H9 (cell line): ENCODE results near the gene FAM180B. TPM values are rescaled to one million over a fixed set of nuclear protein-coding genes. Genes with fewer than 3 reads are reported as not detected.

Source experiments
- DNase-seq: peaks from one replicate; pipeline ENCODE4 v3.0.0-alpha.2; 2017
- H2AFZ ChIP-seq: one replicate; pipeline ENCODE4 v1.6.1; 2013; ENCODE audit warnings: mild to moderate bottlenecking, low read length, control low read depth, moderate library complexity
- H2AK5ac ChIP-seq: 2 replicates; pipeline ENCODE4 v1.6.1; 2013; ENCODE audit warnings: low read length, control low read depth, mixed read lengths; ENCODE audit not compliant: insufficient read length
- H2BK120ac ChIP-seq: one replicate; pipeline ENCODE4 v1.6.1; 2013; ENCODE audit warnings: low read depth, mild to moderate bottlenecking, low read length, control low read depth, inconsistent platforms; ENCODE audit not compliant: poor library complexity, severe bottlenecking
- H2BK12ac ChIP-seq: 2 replicates; pipeline ENCODE4 v1.6.1; 2013; ENCODE audit warnings: low read length, control low read depth, mixed read lengths, low read depth; ENCODE audit not compliant: insufficient read length
- H2BK15ac ChIP-seq: 2 replicates; pipeline ENCODE4 v1.6.1; 2013; ENCODE audit warnings: low read depth, low read length, control low read depth
- H2BK20ac ChIP-seq: one replicate; pipeline ENCODE4 v1.6.1; 2013; ENCODE audit warnings: low read depth, mild to moderate bottlenecking, low read length, control low read depth, inconsistent platforms; ENCODE audit not compliant: poor library complexity, severe bottlenecking
- H2BK5ac ChIP-seq: 2 replicates; pipeline ENCODE4 v1.6.1; 2013; ENCODE audit warnings: low read length, control low read depth, mixed read lengths; ENCODE audit not compliant: insufficient read length
- H3K14ac ChIP-seq: 2 replicates; pipeline ENCODE4 v1.6.1; 2013; ENCODE audit warnings: low read length, control low read depth; ENCODE audit not compliant: insufficient read depth
- H3K18ac ChIP-seq: 2 replicates; pipeline ENCODE4 v1.6.1; 2013; ENCODE audit warnings: low read depth, mild to moderate bottlenecking, mixed read lengths, low read length, control low read depth; ENCODE audit not compliant: insufficient read length
- H3K23ac ChIP-seq: 2 replicates; pipeline ENCODE4 v1.6.1; 2013; ENCODE audit warnings: low read length, control low read depth, mixed read lengths, low read depth; ENCODE audit not compliant: insufficient read length
- H3K23me2 ChIP-seq: 2 replicates; pipeline ENCODE4 v1.6.1; 2013; ENCODE audit warnings: low read depth, mild to moderate bottlenecking, mixed read lengths, low read length, control low read depth; ENCODE audit not compliant: insufficient read length, poor library complexity, severe bottlenecking
- H3K27ac ChIP-seq: 2 replicates; pipeline ENCODE4 v1.5.1; 2013; ENCODE audit warnings: low read length, control low read depth, mixed read lengths, low read depth; ENCODE audit not compliant: insufficient read length
- H3K27me3 ChIP-seq: 2 replicates; pipeline ENCODE4 v1.6.1; 2013; ENCODE audit warnings: low read length, control low read depth, inconsistent platforms; ENCODE audit not compliant: insufficient read depth
- H3K4ac ChIP-seq: 2 replicates; pipeline ENCODE4 v1.6.1; 2013; ENCODE audit warnings: low read depth, mild to moderate bottlenecking, control low read depth, inconsistent platforms, low read length, moderate library complexity
- H3K4me1 ChIP-seq: 2 replicates; pipeline ENCODE4 v1.6.1; 2013; ENCODE audit warnings: low read length, control low read depth, inconsistent platforms; ENCODE audit not compliant: insufficient read depth
- H3K4me2 ChIP-seq: 2 replicates; pipeline ENCODE4 v1.6.1; 2013; ENCODE audit warnings: low read length, control low read depth, mixed read lengths; ENCODE audit not compliant: insufficient read length, insufficient read depth
- H3K56ac ChIP-seq: 2 replicates; pipeline ENCODE4 v1.6.1; 2013; ENCODE audit warnings: low read depth, mild to moderate bottlenecking, mixed read lengths, low read length, control low read depth; ENCODE audit not compliant: insufficient read length
- H3K79me1 ChIP-seq: 2 replicates; pipeline ENCODE4 v1.6.1; 2013; ENCODE audit warnings: low read depth, mild to moderate bottlenecking, moderate library complexity, low read length, control low read depth, inconsistent platforms; ENCODE audit not compliant: insufficient read depth, poor library complexity, severe bottlenecking
- H3K79me2 ChIP-seq: 2 replicates; pipeline ENCODE4 v1.6.1; 2013; ENCODE audit warnings: low read length, control low read depth, inconsistent platforms; ENCODE audit not compliant: insufficient read depth
- H3K9ac ChIP-seq: 2 replicates; pipeline ENCODE4 v1.6.1; 2013; ENCODE audit warnings: low read length, control low read depth, mixed read lengths; ENCODE audit not compliant: insufficient read length; ENCODE audit errors: extremely low read depth
- H3K9me3 ChIP-seq: one replicate; pipeline ENCODE4 v1.6.1; 2013; ENCODE audit warnings: low read depth, low read length, inconsistent platforms; ENCODE audit not compliant: control insufficient read depth
- H3T11ph ChIP-seq: one replicate; pipeline ENCODE4 v1.6.1; 2013; ENCODE audit warnings: mild to moderate bottlenecking, low read length, control low read depth, inconsistent platforms
- H4K20me1 ChIP-seq: one replicate; pipeline ENCODE4 v1.6.1; 2013; ENCODE audit not compliant: control insufficient read depth, insufficient read length, insufficient read depth
- H4K5ac ChIP-seq: 2 replicates; pipeline ENCODE4 v1.6.1; 2013; ENCODE audit warnings: low read depth, mild to moderate bottlenecking, mixed read lengths, low read length, control low read depth; ENCODE audit not compliant: insufficient read length
- H4K8ac ChIP-seq: replicated peaks from 2 replicates; pipeline ENCODE4 v1.6.1; 2013; ENCODE audit warnings: low read length, control low read depth, mixed read lengths, low read depth; ENCODE audit not compliant: insufficient read length
- H4K91ac ChIP-seq: 2 replicates; pipeline ENCODE4 v1.6.1; 2013; ENCODE audit warnings: low read depth, mild to moderate bottlenecking, moderate library complexity, mixed read lengths, low read length, control low read depth; ENCODE audit not compliant: insufficient read length
- H3K27ac Mint-ChIP-seq, 3 experiments: 2 replicates in 2 of 3; 3 replicates in 1 of 3; pipeline ENCODE4 v1.8.0; 2020 to 2021; ENCODE audit warnings: mixed read lengths in 3 of 3, mild to moderate bottlenecking in 1 of 3, moderate library complexity in 1 of 3
- H3K27me3 Mint-ChIP-seq: 2 replicates; pipeline ENCODE4 v1.8.0; 2021; ENCODE audit warnings: low read depth, mild to moderate bottlenecking, moderate library complexity, mixed read lengths
- H3K36me3 Mint-ChIP-seq, 3 experiments: 2 replicates in 2 of 3; 3 replicates in 1 of 3; pipeline ENCODE4 v1.8.0; 2020 to 2021; ENCODE audit warnings: low read depth in 3 of 3, mixed read lengths in 3 of 3; ENCODE audit not compliant: insufficient read depth in 1 of 3
- H3K4me1 Mint-ChIP-seq, 2 experiments: 2 replicates each; pipeline ENCODE4 v1.8.0; 2020; ENCODE audit warnings: mixed read lengths in 2 of 2
- H3K4me3 Mint-ChIP-seq, 2 experiments: 2 replicates in 1 of 2; 3 replicates in 1 of 2; pipeline ENCODE4 v1.8.0; 2020 to 2021; ENCODE audit warnings: mild to moderate bottlenecking in 2 of 2, mixed read lengths in 2 of 2, moderate library complexity in 1 of 2
- H3K9me3 Mint-ChIP-seq, 2 experiments: 2 replicates in 1 of 2; 3 replicates in 1 of 2; pipeline ENCODE4 v1.8.0; 2020; ENCODE audit warnings: mild to moderate bottlenecking in 2 of 2, mixed read lengths in 2 of 2, moderate library complexity in 1 of 2
- CTCF ChIP-seq: fragments of 200-600 bp; sonication (generic); conservative IDR thresholded peaks from 3 replicates; pipeline ENCODE4 v1.8.0; 2021; ENCODE audit warnings: antibody characterized with exemption, mild to moderate bottlenecking
- WGBS: extraction: QIAGEN DNeasy Blood & Tissue Kit; methylation state at CpG from one replicate; pipeline ENCODE4 v1.1.7; 2013; ENCODE audit warnings: missing lambda C conversion rate, low lambda C conversion rate, mixed read lengths; ENCODE audit not compliant: insufficient read length; ENCODE audit errors: extremely low coverage; 5-methylcytosine and 5-hydroxymethylcytosine counted together
- total RNA-seq: library from RNA; stranded (reverse); gene quantifications from 2 replicates; pipeline ENCODE4 v1.2.1, GENCODE V29; 2021

FAM180B gene
- total RNA-seq, 1 experiment from 2014 or later, result 0.37 TPM

DNA sequence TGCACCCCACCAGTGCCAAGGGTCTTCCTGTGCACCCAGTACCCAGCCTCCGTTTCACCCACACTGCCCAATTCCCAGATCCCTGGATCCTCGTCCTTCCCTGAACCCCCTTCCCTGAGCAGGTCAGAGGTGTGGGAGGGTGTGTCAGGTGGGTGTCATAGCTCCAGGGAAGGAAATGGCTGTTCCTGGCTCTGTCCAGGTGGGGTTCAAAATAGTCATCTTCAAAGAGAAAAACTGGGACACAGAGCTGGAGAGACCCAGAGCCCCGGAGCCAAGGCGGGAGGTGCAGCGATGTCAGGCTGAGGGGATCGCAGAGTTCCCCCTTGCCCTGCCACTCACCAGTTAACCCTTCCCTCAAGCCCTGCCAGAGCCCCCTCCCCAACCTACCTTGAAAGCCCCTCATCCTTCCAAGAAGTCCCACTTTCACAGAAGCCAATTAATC lies 7.0 kb downstream of the FAM180B start:
- H3K27ac Mint-ChIP-seq, result no peak overlapping the region
- no peak overlapping the region for H3K9ac ChIP-seq
- peaks cover 10% of the 10 kb centered on the region; the same call in 1 of the 2 replicates for H3K27me3 ChIP-seq

More for the DNA sequence above, 7.0 kb downstream of the FAM180B start:
- H3K79me2 ChIP-seq, result no peaks in the 10 kb centered on the region
- no peak overlapping the region for H2BK12ac ChIP-seq
- no peak overlapping the region for H2BK20ac ChIP-seq
- H3K4me2 ChIP-seq, result peak overlapping the region; percentile 89
- H2AFZ ChIP-seq, result no peak overlapping the region
- no peak overlapping the region for H3K23ac ChIP-seq
- no peak overlapping the region for H3K18ac ChIP-seq
- Mint-ChIP-seq H3K36me3 (no peaks in the 10 kb centered on the region; a peak in 1 of 7 replicates), H3K9me3 (no peaks in the 10 kb centered on the region), H3K4me1 (peaks cover 14 to 22% of the 10 kb centered on the region in 2 experiments), H3K27me3 (peaks cover 41% of the 10 kb centered on the region), H3K4me3 (peak overlapping the region; percentile 73 to 93)
- H2BK5ac ChIP-seq, result no peak overlapping the region
- no peaks in the 10 kb centered on the region for H3K4me1 ChIP-seq
- no peak overlapping the region; the same call in 1 of the 2 replicates for H3K14ac ChIP-seq
- H4K20me1 ChIP-seq, result no peaks in the 10 kb centered on the region
- no peak overlapping the region for H2AK5ac ChIP-seq
- H3K79me1 ChIP-seq, result no peaks in the 10 kb centered on the region
- peaks cover 13% of the 10 kb centered on the region for H3K23me2 ChIP-seq
- no CpG with 5 or more reads among the region's 6 CpGs for WGBS
- no peak overlapping the region for H3K27ac ChIP-seq
- H3K56ac ChIP-seq, result no peak overlapping the region
- H3K9me3 ChIP-seq, result no peaks in the 10 kb centered on the region
- DNase-seq, result no peak
- H4K91ac ChIP-seq, result no peak overlapping the region
- no peak overlapping the region for H4K8ac ChIP-seq
- no peak for TF ChIP-seq CTCF
- H3T11ph ChIP-seq, result no peak overlapping the region
- no peak overlapping the region for H4K5ac ChIP-seq
- H3K4ac ChIP-seq, result no peak overlapping the region
- H2BK120ac ChIP-seq, result no peak overlapping the region
- no peak overlapping the region for H2BK15ac ChIP-seq
